GM19397 (cell line): ENCODE results near the gene KIF5B.
"Not testable (repeated sequence)": the region's sequence is repeated elsewhere in the genome, so short reads cannot be mapped to it uniquely, and the experiment has no call there.

ENCODE experiments used
- ATAC-seq: cut with Tn5 transposase; IDR thresholded peaks from one replicate; pipeline ENCODE4 v1.9.1; 2021; ENCODE audit warnings: mild to moderate bottlenecking, moderate library complexity; ENCODE audit not compliant: unreplicated experiment

Gene KIF5B

DNA sequence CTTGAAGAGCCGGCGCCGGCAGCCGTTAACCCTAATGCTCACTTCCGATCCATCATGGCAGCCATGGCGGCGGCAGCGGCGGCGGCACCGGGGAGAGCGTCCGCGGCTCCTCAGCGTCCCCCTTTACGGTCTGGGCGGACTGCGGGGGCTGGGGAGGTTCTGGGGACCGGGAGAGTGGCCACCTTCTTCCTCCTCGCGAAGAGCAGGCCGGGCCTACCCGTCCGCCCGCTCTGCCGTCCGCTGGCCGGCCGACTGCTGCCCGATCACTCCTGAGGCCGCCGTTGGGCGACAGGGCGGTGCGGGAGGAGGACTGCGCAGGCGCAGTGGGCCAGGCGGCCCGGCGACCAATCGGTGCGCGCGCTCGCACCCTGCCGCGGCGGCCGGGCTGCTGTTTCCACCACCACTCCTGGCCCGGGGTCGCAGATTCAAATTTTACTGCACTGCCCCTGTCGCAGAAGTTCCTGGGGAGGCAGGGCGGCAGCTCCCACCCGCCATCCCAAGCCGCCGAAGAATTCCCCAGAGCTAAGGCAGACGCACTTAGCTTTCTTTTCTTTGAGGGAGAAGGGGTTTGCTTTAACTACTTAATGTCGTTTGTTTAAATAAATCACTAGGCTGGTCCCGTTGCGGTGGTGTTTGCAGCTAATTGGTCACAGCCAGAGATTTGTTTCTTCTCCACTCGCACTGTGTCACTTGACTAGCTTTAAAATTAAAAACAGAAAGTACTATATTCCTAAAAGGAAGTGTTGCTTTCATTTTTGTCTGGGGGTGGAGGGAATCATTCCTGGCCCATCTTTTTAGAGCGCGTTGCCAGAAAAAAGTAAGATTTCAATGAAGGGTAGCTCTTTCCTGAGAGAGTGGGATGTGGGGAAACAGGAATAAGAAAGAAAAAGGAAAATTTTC is at the start of gene KIF5B:
KIF5B (minus strand) TSS at position 290 of the 900 bp plus-strand sequence. CDS start 452 bp downstream, outside the sequence.
- peak; percentile 94 for ATAC-seq

DNA sequence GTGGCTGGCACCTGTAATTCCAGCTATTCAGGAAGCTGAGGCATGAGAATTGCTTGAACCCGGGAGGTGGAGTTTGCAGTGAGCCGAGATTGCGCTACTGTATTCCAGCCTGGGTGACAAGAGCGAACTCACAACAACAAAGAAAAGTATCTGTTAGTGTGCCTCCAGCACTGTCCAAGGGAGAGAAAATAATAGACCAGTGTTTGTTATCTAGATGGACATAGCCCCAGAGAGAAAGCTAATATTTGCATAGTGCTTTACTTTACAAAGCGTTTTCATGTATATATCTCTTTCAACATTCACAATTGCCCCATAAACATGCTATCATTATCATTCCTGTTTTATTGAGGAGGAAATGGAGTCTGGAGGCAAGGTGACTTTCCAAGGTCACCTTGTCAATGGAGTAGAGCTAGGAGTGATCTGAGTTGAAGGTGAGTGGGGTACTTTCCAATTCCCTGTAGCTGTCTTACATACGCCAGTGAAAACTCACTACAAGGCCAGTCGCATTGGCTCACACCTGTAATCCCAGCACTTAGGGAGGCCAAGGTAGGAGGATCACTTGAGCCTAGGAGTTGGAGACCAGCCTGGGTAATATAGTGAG is 49.7 kb upstream of the KIF5B start:
- no peak for ATAC-seq

DNA sequence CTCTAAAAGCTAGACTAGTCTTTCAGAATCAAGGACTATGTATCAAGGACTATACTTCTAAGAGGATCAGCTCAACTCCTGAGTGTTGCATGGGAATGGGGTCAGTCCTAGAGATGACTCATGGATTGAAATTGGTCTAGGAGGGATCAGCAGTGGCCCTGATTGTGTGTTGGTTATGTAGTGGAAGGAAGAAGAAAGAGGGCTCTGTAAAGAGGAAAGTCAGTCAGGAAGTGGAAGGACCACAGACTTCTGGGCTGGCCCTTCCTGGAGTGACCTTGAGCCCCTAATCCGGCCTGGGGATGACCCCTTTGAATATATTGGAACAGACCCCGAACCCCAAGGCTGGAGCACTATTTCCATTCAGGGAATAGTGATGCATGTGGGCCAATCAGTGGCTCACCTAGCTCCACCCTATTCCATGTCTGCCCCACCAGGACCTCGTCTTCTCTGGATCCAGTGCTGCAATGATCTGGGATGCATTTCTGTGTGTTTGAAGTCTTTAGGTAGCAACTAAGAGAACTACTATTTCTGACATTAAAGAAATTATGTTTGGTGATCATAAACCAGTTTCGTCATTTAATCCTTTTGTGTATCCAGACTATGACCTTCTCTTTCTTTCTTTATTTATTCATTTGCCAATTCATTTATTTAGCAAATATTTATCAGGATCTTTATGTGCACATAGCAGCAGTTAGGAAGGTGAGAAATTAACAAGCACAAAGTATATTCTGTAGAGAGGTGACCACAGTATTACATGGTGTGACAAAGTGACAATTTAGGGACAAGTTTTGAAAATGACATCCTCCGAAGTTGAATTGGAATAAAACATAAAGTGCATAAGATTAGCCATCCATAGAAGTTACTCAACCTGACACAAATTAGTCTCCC is 48.6 kb upstream of the KIF5B start:
- no peak for ATAC-seq

DNA sequence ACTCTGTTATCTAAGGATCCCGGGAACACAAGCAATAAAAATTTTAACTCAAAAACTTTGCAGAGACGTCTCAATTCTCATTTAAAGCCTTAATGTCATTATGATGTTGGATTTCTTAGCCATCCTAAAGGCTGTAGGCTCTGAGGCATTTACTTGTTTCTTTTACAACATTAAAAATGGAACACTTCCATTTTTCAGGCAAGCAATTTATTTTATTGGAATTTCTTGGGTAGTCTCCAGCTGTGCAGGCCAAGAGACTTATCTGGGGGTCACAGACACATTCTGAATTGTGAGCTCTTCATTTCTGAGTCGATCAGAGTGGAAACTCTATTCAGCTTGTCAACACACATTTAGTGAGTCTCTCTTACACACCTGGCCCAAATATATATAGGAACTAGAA is 48.0 kb upstream of the KIF5B start:
- ATAC-seq, result no peak

DNA sequence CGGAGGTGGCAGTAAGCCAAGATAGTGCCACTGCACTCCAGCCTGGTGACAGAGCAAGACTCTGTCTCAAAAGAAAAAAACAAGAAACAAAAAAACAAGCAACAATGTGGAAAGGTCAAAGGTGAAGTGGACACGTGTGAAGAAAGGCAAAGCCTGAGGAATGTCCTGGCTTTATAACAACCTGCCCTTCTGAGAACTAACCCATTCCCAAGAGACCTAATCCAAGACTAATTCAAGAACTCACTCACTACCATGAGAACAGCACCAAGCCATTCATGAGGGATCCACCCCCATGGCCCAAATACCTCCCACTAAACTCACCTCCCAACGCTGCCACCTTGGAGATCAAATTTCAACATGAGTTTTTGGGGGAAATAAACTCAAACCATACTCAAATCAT is 47.5 kb upstream of the KIF5B start:
- ATAC-seq, result no peak

DNA sequence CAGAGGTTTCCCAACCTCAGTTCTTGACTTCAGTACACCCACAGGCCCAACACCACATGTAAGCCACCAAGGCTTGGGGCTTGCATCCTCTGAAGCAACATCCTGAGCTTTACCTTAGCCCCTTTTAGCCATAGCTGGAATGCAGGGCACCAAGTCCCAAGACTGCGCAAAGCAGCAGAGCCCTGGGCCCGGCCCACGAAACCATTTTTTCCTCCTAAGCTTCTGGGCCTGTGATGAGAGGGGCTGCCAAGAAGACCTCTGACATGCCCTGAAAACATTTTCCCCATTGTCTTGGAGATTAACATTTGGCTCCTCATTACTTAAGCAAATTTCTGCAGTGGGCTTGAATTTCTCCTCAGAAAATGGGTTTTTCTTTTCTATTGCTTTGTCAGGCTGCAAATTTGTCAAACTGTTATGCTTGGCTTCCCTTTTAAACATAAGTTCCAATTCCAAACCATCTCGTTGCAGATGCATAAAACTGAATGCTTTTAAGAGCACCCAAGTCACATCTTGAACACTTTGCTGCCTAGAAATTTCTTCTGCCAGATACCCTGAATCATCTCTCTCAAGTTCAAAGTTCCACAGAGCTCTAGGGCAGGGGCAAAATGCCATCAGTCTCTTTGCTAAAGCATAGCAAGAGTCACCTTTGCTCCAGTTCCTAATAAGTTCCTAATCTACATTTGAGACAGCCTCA is 42.5 kb upstream of the KIF5B start:
- not testable (repeated sequence) for ATAC-seq

DNA sequence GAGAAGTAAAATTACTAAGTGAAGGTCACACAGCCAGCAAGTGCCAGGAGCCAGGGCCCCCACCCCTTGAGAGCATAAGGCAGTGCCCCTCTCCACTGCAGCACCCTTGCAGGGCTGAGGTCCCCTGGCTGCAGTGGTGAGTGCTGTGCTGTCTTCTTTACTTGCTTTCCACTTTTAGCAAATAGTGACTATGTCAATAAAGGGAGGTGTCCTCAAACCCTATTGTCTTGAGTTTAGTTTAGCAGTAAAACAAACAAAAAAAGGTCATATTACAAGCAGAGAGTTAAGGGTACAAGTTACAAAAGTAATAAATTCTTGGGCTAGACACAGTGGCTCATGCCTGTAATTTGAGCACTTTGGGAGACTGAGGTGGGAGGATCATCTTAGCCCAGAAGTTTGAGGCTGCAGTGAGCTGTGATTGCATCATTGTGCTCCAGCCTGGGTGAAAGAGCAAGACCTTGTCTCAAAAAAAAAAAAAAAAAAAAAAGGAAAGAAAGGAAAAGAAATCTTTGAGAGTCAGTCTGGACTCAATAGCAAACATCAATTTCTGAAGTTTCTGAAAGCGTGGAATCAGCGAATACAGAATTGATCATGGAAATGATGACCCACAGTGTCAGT is 39.0 kb upstream of the KIF5B start:
- no peak for ATAC-seq

DNA sequence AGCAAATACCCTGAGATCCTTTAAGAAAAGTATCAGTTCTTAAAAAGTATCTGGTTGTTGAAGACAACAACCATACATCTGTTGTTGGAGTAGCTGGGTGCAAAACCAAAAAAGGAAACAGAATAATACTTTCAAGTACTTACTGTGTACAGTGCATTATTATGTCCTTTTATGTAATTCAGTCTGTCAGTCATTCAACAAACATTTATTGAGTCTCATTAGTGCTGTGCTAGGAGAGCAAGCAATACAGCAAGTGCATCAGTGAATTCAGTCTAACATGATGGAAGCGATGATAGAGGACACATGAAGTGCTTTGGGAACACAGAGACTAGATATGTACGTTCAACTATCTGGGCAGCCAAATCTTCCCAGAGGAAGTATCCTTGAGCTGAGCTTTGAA is 37.4 kb upstream of the KIF5B start:
- ATAC-seq, result no peak

DNA sequence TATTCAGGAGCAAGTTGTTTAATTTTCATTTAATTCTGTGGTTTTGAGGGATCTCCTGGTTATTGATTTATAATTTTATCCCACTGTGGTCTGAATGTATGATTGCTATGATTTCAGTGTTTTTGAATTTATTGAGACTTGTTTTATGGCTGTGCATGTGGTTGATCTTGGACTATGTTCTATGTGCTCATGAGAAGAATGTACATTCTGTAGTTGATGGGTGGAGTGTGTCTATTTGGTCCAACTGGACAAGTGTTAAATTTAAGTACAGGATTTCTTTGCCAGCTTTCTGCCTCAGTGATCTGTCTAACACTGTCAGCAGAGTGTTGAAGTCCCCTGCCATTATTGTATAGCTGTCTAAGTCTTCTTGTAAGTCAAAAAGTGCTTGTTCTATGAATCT is 34.8 kb upstream of the KIF5B start:
- ATAC-seq, result no peak

DNA sequence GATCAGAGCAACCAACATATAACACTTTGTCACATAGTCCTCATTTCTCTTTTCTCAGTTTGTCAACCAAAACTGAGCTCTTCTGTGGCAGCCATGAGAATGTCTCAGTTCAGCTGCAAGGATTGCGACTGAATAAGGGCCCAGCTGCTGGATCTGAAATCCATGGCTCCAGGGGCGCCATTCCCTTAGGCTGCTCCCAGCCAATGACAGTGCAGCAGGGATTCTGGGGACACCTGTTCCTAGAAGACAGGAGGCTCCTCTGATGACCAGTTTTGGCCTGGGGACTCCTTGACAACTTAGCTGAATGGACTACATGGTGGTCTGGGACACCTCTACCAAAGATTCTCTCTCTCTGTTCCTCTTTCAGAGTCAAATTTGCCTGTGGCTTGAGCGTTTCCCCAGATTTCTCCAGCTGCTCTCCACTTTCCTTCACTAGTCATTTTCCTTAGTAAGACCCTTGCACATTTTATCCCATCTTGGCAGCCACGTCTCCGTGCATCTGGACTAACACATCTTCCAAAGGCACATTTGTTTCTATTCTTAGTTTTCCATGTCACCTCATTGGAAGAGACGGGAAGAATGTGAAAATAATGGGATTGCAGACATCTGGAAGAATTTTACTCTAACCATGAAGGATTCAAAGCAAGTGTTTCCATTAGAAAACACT is 28.1 kb upstream of the KIF5B start:
- ATAC-seq, result no peak

DNA sequence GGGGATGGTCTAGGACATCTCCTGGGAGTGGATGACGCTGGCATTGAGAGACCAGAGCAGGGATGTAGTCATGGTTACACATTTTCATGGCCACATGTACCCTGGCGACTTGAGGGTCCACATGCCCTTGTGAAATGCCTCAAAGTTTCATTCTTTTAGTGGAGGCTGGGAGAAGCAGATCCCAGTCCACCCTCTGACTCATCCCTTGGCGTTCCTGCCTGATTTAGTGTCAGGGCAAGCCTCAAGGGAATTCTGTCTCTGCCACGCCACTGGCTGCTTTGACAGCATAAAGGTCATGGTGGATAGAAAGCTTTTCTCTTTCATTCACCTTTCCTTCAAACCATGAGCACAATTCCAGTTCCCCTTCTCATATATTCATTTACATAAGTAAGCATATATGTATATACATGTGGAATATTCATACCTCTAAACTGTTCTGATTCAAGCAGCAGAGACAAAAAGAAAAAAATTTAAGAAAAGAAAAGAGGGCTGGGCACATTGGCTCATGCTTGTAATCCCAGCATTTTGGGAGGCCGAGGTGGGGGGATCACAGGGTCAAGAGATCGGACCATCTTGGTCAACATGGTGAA is 21.8 kb upstream of the KIF5B start:
- no peak for ATAC-seq

DNA sequence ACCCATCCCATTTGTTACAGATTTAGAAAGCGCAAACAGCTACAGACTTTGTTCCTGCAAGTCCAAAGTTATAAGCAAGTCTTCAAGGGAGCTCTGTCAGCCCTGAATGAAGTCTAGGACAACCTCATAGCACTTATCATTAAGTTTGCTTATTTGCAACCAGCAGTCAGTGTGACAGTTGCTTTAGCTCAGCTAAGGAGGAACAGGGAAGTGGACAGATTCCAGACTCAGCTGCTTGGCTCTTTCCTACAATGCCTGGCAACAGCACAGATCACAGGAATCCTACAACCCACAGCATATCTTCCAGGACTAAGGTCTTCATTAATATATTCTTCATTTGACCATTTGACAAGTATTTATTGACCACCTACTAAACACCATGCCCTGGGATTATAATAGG is 17.4 kb upstream of the KIF5B start:
- ATAC-seq, result no peak

DNA sequence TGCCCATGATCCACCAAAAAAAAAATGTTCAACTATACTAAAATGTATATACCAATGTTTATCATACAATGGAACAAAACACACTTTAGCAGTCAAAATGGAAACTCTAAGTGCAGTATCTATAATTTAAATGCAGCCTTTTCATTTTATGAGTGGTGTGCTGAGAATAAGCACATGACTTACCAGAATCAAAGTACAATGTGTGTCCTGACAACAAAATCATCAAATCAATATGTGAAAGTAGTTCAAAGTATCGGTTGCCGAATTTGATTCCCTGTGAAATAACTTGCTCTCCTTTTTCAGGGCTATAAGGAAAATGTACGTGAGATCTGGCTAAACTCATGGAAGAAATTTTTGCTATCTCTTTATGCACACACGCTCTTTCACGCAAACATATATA is 16.9 kb upstream of the KIF5B start:
- ATAC-seq, result no peak

DNA sequence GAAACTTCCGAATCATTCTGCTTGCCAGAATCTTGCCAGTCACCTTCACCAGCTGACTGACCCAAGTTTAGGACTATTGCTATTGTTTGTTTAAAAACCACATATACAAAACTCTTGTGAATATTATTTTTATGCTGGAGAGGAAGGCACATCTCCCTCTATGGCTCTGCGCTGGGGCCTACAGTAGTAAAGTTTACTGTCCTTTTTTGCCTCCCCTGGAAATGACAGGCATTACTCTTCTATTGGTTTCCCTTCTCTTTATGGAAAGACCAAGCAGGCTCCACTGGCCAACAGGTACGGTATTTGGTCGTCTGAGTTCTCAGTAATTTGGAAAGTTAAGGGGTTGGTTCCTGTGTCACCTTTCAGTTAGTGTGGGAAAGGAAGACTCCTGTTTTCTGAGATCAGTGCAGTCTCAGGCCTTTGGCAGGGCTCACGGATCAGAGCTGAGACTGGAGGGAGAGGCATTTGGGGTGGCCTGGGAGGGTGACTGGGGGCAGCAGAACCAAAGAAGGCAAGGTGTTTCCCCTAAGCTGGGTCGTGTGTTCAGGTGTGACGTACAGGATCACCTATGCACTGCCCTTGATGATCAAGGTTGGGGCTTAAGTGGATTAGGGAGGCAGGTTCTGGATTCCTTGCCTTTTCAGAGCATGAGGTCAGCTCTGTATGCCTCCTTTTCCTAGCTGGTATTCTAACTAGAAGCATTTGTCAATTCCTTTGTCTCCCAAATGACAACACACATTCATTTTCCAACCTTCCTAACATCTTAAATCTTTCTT is 16.0 kb upstream of the KIF5B start:
- ATAC-seq, result no peak

DNA sequence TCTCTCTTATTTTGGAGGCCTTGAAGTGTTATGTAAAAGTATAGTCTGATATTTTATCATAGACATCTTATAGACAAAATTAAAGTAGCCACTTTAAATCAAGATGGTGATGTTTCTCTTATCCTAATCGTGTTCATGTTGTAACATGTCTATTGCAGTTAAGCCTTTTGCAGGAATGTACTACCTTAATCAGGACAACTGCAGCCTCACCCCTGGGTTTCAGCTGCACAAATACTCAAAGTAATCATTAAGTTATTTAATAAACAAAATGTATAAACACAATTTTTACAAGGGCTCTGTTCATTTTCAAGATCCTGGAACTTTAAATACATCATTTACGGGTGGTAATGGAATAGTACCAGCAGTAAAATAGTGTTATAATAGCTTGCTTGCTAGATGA is 14.4 kb upstream of the KIF5B start:
- ATAC-seq, result no peak

DNA sequence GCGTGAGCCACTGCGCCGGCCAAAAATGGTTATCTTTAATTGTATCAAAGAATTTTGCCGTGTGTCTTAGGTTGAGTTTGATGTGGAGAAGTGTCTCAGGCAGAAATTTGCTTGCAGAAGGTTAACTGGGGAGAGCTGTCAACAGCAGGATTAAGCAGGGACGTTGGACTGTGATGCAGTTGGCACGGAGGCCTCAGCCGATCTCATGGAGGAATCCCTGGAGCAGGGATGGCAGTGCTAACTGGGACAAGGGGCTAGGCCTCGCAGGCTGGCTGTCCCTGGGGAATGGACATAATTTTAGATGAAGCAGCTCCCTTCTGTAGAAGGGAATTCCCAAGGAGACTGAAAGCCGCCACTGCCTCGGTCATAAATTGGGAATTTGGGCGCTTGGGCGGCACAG is 12.3 kb upstream of the KIF5B start:
- no peak for ATAC-seq

DNA sequence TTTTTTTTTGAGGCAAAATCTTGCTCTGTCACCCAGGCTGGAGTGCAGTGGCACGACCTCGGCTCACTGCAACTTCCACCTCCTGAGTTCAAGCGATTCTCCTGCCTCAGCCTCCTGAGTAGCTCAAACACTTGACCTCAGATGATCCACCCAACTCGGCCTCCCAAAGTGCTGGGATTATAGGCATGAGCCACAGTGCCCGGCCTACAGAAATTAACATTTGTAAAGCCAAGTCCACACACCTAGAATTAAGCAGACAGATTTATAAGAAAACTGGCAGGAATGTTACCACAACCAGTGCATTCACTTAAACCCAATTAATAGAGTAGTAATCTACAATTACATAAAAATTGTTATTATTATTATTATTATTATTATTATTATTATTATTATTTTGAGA is 11.7 kb upstream of the KIF5B start:
- not testable (repeated sequence) for ATAC-seq

DNA sequence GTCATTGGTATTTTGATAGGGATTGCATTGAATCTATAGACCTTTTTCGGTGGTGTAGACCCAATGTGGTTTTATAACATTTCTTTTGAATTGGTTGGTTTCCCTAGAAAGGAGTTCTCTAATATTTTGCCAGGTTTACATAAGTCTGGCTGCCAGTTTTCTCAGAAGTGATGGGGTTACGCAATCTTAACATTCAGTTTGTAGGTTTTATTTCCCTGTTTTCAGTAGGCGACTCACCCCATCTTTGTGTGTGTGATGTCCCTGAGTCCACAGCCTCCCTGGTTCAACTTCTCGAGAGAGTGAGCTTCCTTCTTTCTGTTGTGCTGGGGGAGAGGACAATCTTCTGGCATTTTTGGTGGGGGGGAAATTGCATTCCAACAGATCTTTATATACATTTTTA is 9.6 kb upstream of the KIF5B start:
- ATAC-seq, result no peak

DNA sequence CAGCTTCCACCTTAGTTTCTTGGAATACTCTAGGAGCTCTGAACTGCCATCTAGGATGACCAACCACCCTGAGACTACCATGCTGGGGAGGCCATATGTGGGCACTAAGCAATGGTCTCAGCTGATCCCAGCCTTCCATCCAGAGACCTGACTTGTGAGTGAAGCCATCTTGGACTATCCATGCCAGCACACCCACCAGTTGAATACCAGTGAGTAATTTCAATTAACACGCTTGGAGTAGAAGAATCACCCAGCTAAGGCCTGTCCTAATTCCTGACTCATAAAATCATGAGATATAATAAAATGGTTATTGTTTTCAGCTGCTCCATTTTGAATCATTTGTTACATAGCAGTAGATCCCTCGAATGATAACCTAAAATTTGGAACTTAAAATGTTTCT is 5.2 kb upstream of the KIF5B start:
- no peak for ATAC-seq
